ENCODE results near the gene AFG1L. TPM values are rescaled to one million over a fixed set of nuclear protein-coding genes. Genes with fewer than 3 reads are reported as not detected.

Gene AFG1L
- total RNA-seq, 1 experiment from 2014 or later = 7.9 TPM

DNA sequence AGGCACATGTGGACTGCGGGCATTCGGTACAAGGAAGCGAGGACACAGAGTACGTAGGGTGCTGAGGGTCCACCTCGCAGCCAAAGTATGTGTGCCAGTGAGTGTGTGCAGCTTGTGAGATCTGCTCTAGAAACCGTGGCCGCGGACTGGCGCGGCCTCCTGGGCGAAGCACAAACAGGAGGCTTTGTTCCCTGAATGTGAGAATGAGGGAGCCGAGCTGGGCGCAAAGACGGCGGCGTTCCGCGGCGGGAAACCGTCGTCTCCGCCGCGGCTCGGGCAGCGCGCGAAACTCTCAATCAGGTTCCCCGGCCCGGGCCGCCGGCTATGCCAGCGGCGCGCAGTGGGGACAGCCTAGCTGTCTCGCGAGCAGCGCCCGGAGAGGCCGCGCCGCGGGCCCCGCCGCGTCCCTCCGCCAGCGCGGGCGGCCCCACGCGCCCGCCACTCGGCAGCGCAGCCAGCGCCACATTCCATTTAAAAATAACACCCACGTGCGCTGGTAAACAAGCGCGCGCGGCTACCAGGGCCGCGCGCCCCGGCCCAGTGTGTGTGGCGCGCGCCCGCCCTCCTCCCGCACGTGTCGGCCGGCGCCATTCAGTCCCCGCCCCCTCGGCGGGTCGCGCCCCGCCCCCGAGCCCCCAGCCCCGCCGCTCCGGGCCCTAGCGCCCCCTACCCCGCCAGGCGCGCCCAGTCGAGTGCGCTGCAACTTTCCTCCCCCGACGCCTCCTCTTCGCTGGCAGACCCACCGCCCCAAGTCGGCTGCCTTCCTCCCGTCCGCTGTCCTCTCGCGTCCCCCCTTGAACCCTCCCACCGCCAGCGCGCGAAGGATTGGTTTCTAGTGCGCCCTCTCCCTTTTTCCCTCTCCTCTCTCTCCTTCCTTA, 262.9 kb downstream of the AFG1L start (continued):
- no peak for TF ChIP-seq SMAD3 (CRISPR knock-in tag; IDR thresholded peaks at IDR 0.05; ENCODE audit: borderline replicate concordance)
- TF ChIP-seq, protein P1, sequence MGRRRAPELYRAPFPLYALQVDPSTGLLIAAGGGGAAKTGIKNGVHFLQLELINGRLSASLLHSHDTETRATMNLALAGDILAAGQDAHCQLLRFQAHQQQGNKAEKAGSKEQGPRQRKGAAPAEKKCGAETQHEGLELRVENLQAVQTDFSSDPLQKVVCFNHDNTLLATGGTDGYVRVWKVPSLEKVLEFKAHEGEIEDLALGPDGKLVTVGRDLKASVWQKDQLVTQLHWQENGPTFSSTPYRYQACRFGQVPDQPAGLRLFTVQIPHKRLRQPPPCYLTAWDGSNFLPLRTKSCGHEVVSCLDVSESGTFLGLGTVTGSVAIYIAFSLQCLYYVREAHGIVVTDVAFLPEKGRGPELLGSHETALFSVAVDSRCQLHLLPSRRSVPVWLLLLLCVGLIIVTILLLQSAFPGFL (CRISPR knock-in tag; IDR thresholded peaks at IDR 0.05; ENCODE audit: borderline replicate concordance) = no peak
- TF ChIP-seq FOXP1 (CRISPR knock-in tag; IDR thresholded peaks at IDR 0.05; ENCODE audit: borderline replicate concordance) = peak; percentile 51
- 0 out of 2 replicates have a peak, but pooled peaks have one; percentile 20 for TF ChIP-seq SMAD4 (CRISPR knock-in tag; IDR thresholded peaks at IDR 0.05)
- TF ChIP-seq TEAD4 (CRISPR knock-in tag; IDR thresholded peaks at IDR 0.05) = no peak
- TF ChIP-seq, protein P2, sequence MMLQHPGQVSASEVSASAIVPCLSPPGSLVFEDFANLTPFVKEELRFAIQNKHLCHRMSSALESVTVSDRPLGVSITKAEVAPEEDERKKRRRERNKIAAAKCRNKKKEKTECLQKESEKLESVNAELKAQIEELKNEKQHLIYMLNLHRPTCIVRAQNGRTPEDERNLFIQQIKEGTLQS (CRISPR knock-in tag; conservative IDR thresholded peaks at IDR 0.05) = no peak
- peak; percentile 66; the same call in 1 of the 2 replicates for TF ChIP-seq ZNF317 (CRISPR knock-in tag; IDR thresholded peaks at IDR 0.05; ENCODE audit: borderline replicate concordance, low read depth)
- TF ChIP-seq JUN (CRISPR knock-in tag; IDR thresholded peaks at IDR 0.05) = peak; percentile 81; the same call in 1 of the 2 replicates
- no peak for TF ChIP-seq ZNF121 (CRISPR knock-in tag; IDR thresholded peaks at IDR 0.05)
- TF ChIP-seq, protein P3, sequence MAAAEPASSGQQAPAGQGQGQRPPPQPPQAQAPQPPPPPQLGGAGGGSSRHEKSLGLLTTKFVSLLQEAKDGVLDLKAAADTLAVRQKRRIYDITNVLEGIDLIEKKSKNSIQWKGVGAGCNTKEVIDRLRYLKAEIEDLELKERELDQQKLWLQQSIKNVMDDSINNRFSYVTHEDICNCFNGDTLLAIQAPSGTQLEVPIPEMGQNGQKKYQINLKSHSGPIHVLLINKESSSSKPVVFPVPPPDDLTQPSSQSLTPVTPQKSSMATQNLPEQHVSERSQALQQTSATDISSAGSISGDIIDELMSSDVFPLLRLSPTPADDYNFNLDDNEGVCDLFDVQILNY (CRISPR knock-in tag; IDR thresholded peaks at IDR 0.05) = peak; percentile 60; the same call in 1 of the 2 replicates
- TF ChIP-seq ELF4 (CRISPR knock-in tag; IDR thresholded peaks at IDR 0.05; ENCODE audit: low read depth) = no peak
- no peak for TF ChIP-seq KAT7 (CRISPR knock-in tag; IDR thresholded peaks at IDR 0.05; ENCODE audit: borderline replicate concordance)

DNA sequence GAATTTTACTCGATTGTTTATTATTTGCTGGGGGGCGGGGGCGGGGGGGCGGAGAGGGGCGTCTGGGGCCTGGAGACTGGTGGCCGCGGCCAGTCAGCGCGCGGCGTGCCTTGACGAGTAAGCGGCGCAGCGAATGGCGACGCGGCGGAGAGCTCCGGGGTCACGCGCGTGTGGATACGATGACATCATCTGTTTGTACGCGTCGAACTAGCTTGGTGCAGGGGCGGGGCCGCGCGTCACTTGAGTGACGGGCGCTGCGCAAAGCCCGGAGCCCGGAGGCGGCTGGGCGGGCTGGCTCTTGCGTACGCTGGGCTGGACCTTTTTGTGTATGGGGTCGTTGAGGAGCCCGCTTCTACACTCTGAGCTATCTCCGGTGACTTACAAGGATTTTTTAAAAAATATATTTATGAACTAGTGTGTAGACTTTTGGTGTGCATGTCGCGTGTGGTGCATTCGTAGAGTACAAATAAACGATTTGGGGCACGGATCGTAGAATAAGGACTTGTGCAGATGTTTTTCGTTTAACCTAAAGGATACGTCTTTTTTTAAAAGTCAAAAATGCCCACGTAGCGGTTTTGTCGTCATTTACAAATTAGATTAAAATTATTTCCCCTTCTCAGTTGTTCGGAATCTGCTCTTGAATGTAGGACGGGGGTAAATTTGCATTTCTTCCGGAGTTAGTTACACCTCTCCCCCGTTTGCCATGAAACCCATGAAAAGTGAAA, 263.7 kb downstream of the AFG1L start:
- Mint-ChIP-seq H3K4me3 (peak overlapping the region; percentile 93), H3K4me1 (peaks cover 19% of the 10 kb centered on the region), H3K27ac (peak overlapping the region; percentile 93), H3K36me3 (no peaks in the 10 kb centered on the region), H3K9me3 (no peaks in the 10 kb centered on the region), H3K27me3 (ENCODE audit: low read depth) (peaks cover 48% of the 10 kb centered on the region)
- DNase-seq (ENCODE audit: low spot score) (peak; percentile 94), ATAC-seq (peak; percentile 40)
- ChIA-PET CTCF (interaction anchor here (0.7 to 3.0 kb wide), 9 partner anchors 9 to 335 kb away, joined by 3 to 18 read pairs (median 4); no protein-coding TSS in a partner anchor), POLR2A (interaction anchor here (0.6 to 1.2 kb wide), 7 partner anchors 12 to 440 kb away, joined by 3 to 4 read pairs (median 3); no protein-coding TSS in a partner anchor)
- TF ChIP-seq NR1H2 (CRISPR knock-in tag; IDR thresholded peaks at IDR 0.05) = no peak
- TF ChIP-seq CREM (CRISPR knock-in tag; IDR thresholded peaks at IDR 0.05) = peak; percentile 64; the same call in 1 of the 2 replicates
- TF ChIP-seq, protein P4, sequence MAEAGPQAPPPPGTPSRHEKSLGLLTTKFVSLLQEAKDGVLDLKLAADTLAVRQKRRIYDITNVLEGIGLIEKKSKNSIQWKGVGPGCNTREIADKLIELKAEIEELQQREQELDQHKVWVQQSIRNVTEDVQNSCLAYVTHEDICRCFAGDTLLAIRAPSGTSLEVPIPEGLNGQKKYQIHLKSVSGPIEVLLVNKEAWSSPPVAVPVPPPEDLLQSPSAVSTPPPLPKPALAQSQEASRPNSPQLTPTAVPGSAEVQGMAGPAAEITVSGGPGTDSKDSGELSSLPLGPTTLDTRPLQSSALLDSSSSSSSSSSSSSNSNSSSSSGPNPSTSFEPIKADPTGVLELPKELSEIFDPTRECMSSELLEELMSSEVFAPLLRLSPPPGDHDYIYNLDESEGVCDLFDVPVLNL (CRISPR knock-in tag; IDR thresholded peaks at IDR 0.05; ENCODE audit: borderline replicate concordance, low read depth) = no peak
- TF ChIP-seq ZNF263 (CRISPR knock-in tag; IDR thresholded peaks at IDR 0.05; ENCODE audit: low read depth) = no peak
- no peak for TF ChIP-seq NR3C1 (CRISPR knock-in tag; conservative IDR thresholded peaks at IDR 0.05; ENCODE audit: low read depth)
- TF ChIP-seq TEAD4 (CRISPR knock-in tag; IDR thresholded peaks at IDR 0.05) = no peak
- TF ChIP-seq, protein P1 (CRISPR knock-in tag; IDR thresholded peaks at IDR 0.05; ENCODE audit: borderline replicate concordance) = no peak
- no peak for TF ChIP-seq TEAD1 (CRISPR knock-in tag; IDR thresholded peaks at IDR 0.05)
- no peak for TF ChIP-seq FOXJ3 (CRISPR knock-in tag; IDR thresholded peaks at IDR 0.05; ENCODE audit: borderline replicate concordance)
- TF ChIP-seq ZNF317 (CRISPR knock-in tag; IDR thresholded peaks at IDR 0.05; ENCODE audit: borderline replicate concordance, low read depth) = no peak
- TF ChIP-seq, protein P5, sequence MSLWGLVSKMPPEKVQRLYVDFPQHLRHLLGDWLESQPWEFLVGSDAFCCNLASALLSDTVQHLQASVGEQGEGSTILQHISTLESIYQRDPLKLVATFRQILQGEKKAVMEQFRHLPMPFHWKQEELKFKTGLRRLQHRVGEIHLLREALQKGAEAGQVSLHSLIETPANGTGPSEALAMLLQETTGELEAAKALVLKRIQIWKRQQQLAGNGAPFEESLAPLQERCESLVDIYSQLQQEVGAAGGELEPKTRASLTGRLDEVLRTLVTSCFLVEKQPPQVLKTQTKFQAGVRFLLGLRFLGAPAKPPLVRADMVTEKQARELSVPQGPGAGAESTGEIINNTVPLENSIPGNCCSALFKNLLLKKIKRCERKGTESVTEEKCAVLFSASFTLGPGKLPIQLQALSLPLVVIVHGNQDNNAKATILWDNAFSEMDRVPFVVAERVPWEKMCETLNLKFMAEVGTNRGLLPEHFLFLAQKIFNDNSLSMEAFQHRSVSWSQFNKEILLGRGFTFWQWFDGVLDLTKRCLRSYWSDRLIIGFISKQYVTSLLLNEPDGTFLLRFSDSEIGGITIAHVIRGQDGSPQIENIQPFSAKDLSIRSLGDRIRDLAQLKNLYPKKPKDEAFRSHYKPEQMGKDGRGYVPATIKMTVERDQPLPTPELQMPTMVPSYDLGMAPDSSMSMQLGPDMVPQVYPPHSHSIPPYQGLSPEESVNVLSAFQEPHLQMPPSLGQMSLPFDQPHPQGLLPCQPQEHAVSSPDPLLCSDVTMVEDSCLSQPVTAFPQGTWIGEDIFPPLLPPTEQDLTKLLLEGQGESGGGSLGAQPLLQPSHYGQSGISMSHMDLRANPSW (CRISPR knock-in tag; conservative IDR thresholded peaks at IDR 0.05; ENCODE audit: low read depth) = no peak
- 0 out of 2 replicates have a peak, but pooled peaks have one; percentile 57 for TF ChIP-seq GABPB1 (CRISPR knock-in tag; IDR thresholded peaks at IDR 0.05)
- TF ChIP-seq, protein P6, sequence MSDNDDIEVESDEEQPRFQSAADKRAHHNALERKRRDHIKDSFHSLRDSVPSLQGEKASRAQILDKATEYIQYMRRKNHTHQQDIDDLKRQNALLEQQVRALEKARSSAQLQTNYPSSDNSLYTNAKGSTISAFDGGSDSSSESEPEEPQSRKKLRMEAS (CRISPR knock-in tag; IDR thresholded peaks at IDR 0.05) = peak; percentile 43; the same call in 1 of the 2 replicates
- TF ChIP-seq SP1 (CRISPR knock-in tag; conservative IDR thresholded peaks at IDR 0.05) = peak; percentile 97
- TF ChIP-seq EMX1 (CRISPR knock-in tag; IDR thresholded peaks at IDR 0.05) = no peak
